ENCODE results near the gene PRSS22.

DNA sequence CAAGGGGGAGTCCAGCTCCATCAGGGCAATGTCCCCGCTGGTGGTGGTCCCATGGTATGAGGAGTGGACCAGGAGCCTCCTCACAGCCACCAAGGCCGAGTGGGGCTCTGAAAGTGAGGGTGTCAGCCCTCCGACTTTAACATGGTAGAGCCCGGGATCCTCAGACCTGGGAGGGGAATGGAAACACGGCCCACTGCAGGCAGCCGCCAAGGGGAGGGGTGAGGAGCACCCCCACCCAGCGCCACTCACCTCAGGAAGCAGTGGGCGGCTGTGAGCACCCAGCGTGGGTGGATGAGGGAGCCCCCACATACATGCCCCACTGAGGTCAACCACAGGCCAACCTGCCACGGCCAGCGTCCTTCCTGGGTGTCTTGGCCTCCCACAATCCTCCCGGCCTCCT is 17.1 kb downstream of the PRSS22 start:
- TF ChIP-seq, protein P1, sequence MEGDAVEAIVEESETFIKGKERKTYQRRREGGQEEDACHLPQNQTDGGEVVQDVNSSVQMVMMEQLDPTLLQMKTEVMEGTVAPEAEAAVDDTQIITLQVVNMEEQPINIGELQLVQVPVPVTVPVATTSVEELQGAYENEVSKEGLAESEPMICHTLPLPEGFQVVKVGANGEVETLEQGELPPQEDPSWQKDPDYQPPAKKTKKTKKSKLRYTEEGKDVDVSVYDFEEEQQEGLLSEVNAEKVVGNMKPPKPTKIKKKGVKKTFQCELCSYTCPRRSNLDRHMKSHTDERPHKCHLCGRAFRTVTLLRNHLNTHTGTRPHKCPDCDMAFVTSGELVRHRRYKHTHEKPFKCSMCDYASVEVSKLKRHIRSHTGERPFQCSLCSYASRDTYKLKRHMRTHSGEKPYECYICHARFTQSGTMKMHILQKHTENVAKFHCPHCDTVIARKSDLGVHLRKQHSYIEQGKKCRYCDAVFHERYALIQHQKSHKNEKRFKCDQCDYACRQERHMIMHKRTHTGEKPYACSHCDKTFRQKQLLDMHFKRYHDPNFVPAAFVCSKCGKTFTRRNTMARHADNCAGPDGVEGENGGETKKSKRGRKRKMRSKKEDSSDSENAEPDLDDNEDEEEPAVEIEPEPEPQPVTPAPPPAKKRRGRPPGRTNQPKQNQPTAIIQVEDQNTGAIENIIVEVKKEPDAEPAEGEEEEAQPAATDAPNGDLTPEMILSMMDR (optimal IDR thresholded peaks at IDR 0.05 in 1 of 3, IDR thresholded peaks at IDR 0.05 in 1 of 3, conservative IDR thresholded peaks at IDR 0.05 in 1 of 3; ENCODE audit: extremely low read depth in 1 of 3, insufficient read depth in 2 of 3, low read length in 3 of 3): no peak
- TF ChIP-seq EZH2 (IDR thresholded peaks at IDR 0.05; ENCODE audit: low read length): no peak
